HL-60/S4 treated with phorbol 12-myristate 13-acetate at 8.2 ng/mL for 4 days and 3 days (cell line): ENCODE data around the gene RBCK1.

Experiments
- in situ Hi-C: fragments of 300-500 bp; cut with MboI; formaldehyde crosslinking; loops from 2 replicates; pipeline ENCODE4 v1.15.0; 2022; ENCODE audit warnings: low sequenced_read_pairs

RBCK1 gene

GRCh38 chr20:416950-417800 lies 9.1 kb downstream of the RBCK1 start:
- in situ Hi-C loops, result no loop called here

GRCh38 chr20:417801-418342 lies 9.8 kb downstream of the RBCK1 start:
- in situ Hi-C loops, result no loop called here

DNA sequence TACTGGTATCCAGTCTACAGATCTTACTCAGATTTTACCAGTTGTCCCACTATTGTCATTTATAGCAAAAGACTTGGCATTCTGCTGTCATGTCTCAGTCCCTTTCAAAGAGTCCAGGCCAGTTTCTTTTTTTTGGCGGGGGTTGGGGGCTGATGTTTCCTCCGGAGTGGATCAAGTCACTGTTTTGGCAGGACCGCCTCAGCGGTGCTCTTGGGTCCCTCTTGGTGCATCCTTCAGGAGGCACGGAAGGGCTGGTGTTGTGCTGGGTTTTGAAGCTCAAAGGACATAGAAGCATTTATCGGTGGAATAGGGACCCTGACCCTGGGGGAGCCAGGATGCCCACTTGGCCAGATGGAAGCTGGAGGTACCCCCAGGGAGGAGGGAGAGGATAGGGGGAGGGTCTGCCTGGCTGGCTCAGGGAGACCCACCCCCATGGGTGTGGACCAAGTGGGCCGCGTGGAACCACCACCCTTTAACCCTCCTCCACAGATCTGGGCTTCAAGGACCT lies 10.8 kb downstream of the RBCK1 start:
- in situ Hi-C loops, result no loop called here

GRCh38 chr20:419556-420165 lies 11.6 kb downstream of the RBCK1 start:
- in situ Hi-C loops, result no loop called here

GRCh38 chr20:420166-420620 lies 12.1 kb downstream of the RBCK1 start:
- in situ Hi-C loops, result no loop called here

DNA sequence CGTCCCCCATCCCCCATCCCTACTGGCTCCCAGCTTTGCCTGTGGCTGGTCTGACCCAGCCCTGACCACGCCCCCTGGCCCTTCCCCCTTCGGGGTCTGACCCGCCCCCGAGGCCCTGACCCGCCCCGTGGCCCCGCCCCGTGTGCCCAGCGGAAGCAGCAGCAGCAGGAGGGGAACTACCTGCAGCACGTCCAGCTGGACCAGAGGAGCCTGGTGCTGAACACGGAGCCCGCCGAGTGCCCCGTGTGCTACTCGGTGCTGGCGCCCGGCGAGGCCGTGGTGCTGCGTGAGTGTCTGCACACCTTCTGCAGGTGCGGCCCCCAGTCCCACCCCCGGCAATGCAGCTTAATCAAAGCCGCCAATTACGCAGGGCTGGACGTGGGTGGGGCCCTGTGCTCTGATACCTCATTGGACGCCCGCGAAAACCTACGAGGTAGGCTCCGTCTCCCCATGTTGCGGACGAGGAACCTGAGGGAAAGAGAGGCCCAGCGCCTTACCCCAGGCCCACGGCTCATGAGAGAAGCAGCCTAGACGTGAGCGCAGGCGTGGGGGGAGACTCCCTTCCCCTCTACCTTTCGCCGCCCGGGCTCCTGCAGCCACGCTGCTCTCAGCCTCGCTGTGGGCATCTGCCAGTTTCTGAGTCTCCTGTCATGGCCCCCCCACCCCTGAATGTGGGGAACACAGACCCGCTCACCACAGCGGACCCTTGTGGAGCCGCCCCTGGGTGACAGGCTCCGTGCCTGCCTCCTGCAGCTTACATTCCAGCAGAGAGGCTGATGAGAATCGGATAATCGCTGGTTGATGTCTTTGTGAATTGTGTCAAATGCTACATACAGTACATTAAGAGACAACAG lies 12.8 kb downstream of the RBCK1 start:
- in situ Hi-C loops, result no loop called here

GRCh38 chr20:421685-422250 lies 13.7 kb downstream of the RBCK1 start:
- in situ Hi-C loops, result no loop called here

GRCh38 chr20:426566-426965 lies 18.5 kb downstream of the RBCK1 start:
- in situ Hi-C loops, result no loop called here

DNA sequence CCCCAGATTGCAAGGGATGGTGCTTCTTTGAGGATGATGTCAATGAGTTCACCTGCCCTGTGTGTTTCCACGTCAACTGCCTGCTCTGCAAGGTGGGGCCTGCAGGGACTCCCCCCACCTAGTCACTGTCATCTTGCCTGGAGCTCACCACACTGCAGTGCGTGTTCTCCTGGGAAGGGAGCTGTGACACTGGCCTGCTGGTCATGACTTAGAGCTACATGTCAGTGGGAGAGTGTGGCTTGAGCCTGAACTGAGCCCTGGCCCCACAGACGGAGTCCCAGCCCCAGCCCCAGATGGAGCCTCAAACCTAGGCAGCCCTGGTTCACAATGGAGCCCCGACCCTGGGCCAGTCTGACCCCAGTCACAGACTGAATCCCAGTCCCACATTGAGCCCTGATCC lies 19.3 kb downstream of the RBCK1 start:
- in situ Hi-C loops, result no loop called here

DNA sequence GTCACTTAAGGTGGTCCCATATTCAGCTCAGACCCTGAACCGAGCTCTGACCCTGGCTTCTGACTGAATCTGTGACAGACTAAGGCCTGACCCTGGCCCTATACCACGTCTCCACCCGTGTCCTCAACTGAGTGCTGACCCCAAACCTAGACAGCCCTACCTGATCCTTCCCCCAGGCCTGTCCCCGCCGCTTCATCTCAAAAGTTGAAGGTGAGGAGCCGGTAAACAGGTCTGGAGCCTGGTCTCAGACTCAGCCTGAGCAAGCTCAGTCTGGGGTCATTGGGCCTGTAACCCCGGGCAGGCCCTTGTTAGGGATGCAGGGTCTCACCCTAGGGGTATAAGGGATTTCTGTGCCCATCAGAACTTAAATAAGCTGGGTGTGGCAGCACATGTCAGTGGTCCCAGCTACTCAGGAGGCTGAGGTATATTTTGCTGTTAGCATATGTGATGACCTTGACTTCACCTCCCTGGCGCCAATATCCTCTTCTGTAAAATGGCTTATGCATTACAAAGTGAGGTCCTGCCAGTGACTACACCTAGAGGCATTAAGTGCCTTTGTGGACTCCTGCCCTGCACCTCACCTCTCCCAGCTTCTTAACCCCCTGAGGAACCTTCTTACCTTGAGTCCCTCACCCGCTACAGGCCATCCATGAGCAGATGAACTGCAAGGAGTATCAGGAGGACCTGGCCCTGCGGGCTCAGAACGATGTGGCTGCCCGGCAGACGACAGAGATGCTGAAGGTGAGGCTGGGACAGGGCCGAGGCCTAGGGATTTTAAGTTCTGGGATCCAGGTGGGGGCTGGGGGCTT lies 20.0 kb downstream of the RBCK1 start:
- in situ Hi-C loops, result no loop called here

DNA sequence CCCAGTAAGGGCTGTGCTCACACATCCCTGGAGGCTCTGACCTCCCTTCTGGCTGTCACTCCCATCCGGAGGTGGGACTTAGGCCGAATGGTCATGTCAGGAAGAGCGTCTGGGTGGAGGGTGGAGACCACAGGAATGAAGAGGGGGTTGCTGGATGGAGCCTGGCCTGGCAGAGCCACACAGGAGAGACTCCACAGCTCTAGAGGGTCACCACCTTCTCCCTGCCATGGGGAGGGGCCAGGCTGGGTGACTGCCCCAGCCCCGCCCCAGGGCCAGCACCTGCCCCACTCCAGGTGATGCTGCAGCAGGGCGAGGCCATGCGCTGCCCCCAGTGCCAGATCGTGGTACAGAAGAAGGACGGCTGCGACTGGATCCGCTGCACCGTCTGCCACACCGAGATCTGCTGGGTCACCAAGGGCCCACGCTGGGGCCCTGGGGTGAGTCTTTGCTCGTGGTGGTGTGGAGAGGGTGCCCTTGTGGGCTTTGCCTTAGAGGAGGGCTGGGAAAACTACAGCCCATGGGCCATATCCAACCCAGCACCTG lies 20.6 kb downstream of the RBCK1 start:
- in situ Hi-C loops, result no loop called here

DNA sequence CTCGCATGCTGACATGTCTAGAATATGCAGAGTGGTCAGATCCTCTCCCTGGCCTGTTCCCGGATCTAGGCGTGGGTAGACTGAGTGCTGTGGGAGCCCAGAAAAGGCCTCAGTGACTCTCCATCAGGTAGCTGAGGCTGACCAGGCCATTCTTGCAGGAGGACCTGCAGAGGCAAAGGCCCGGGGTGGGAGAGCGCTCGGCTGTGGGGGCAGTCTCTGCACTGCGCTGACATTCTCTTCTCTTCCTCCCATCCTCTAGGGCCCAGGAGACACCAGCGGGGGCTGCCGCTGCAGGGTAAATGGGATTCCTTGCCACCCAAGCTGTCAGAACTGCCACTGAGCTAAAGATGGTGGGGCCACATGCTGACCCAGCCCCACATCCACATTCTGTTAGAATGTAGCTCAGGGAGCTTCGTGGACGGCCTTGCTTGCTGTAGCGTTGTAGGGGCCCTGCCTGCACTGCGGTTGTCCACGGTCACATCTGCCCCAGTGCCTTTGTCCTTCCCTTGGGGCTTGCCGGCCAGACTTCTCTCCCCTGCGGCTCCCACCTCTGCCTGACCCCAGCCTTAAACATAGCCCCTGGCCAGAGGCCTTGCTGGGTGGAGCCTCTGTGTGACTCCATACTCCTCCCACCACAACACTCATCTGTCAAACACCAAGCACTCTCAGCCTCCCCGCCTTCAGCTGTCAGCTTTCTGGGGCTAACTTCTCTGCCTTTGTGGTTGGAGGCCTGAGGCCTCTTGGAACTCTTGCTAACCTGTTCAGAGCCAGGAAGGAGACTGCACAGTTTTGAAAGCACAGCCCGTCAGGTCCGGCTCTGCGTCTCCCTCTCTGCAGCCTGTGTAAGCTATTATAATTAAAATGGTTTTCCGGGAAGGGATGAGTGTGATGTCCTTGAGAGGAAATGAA lies 22.2 kb downstream of the RBCK1 start:
- in situ Hi-C loops, result no loop called here

GRCh38 chr20:431012-431904 lies 23.2 kb downstream of the RBCK1 start:
- in situ Hi-C loops, result no loop called here

DNA sequence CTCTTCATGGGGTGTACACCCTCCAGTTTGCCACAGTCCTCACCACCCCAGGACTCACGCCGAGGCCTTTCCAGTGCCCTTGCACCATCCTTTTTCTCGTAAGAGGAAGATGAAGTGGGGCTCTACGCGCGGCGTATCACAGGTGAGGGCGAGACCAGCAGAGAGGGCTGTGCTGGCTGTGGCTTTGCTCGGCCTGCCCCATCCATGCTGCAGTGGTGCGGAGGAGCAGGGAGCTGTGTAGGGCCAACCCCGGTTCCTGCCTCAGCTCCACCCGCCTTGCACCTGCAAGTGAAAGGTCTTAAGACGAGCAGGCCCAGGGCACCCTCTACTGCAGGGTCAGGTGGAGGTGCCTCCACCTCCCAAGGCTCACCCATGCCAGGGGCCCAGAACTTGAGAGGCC lies 24.1 kb downstream of the RBCK1 start:
- in situ Hi-C loops, result no loop called here

DNA sequence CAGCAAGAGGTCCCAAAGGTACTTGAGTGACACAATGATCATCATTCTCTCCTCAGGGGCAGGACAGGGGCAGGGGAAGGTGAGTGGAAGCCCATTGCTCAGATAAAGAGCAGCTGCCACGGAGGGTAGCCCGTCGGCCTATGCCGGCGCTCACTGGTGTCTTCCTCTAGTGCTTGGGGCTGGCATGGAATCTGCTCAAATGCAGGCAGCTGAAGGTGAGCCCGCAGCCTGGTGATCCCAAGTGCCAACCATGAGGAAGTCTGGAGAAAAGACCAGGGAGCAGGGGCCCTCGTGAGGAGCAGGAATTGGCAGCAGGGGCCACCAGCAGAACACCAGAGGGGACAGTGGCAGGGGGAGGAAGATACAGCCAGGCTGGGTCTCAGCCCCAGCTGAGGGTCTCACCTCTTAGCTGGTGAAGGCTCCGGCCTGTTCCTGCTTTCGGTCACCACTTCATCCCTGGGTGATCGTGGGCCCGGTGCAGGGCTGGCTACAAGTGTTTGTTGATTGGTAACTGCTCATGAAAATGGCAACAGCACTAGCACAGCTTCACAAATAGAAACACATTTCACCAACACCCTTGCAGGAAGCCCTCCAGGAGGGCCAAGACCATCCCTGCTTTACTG lies 24.7 kb downstream of the RBCK1 start:
- in situ Hi-C loops, result no loop called here

- in situ Hi-C loops, result no loop called here
These were observed 25.3 kb downstream of the RBCK1 start for GRCh38 chr20:433300-433975.

DNA sequence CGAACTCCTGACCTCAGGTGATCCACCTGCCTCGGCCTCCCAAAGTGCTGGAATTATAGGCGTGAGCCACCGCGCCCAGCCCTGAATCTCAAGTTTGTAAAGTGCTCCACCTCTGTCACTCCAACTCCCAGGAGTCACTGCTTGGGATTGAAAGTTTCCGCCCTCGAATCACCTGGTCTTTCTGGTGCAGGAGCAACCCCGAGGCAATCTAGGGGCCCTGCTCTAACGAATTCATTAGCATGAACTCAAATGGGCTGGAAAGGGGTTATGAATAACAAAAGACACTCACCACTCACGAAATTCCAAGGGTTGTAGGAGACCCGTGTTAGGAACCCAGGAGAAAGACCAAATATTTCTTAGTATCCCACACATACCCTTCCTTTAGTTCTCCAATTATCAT lies 26.1 kb downstream of the RBCK1 start:
- in situ Hi-C loops, result no loop called here
